ENCODE results near the gene KIN.

KIN gene

GRCh38 chr10:7703140-7703539 lies 84.7 kb downstream of the KIN start, which contains the start of gene ITIH2:
TSS of gene ITIH2 (plus strand) at chr10:7703316. CDS start at chr10:7703435, 119 bp downstream.
- H3K4me1 ChIP-seq (ENCODE audit: control insufficient read depth, insufficient read depth, low read length), result no peaks in the 10 kb centered on the region
- TF ChIP-seq ZNF223 (tag by site-specific recombination; IDR thresholded peaks at IDR 0.05), result no peak
- TF ChIP-seq ZNF571 (tag by site-specific recombination; IDR thresholded peaks at IDR 0.05), result no peak
- no peak for TF ChIP-seq SCRT2 (tag by site-specific recombination; IDR thresholded peaks at IDR 0.05)
- no peak for TF ChIP-seq GLI4 (tag by site-specific recombination; IDR thresholded peaks at IDR 0.05)
- no peak for TF ChIP-seq ZNF600 (tag by site-specific recombination; IDR thresholded peaks at IDR 0.05)
- no peak for TF ChIP-seq ZNF18 (tag by site-specific recombination; IDR thresholded peaks at IDR 0.05)
- no peak for TF ChIP-seq ZNF416 (tag by site-specific recombination; IDR thresholded peaks at IDR 0.05)
- TF ChIP-seq ZNF791 (tag by site-specific recombination; IDR thresholded peaks at IDR 0.05), result no peak
- TF ChIP-seq ZNF133 (tag by site-specific recombination; IDR thresholded peaks at IDR 0.05), result no peak
- no peak for TF ChIP-seq ZNF624 (tag by site-specific recombination; IDR thresholded peaks at IDR 0.05)
- no peak for TF ChIP-seq GLI2 (tag by site-specific recombination; IDR thresholded peaks at IDR 0.05; ENCODE audit: borderline replicate concordance, low read depth)
- TF ChIP-seq MEIS1 (CRISPR knock-in tag; IDR thresholded peaks at IDR 0.05; ENCODE audit: borderline replicate concordance), result no peak
- no peak for TF ChIP-seq ZNF580 (tag by site-specific recombination; IDR thresholded peaks at IDR 0.05)
- TF ChIP-seq ZNF266 (tag by site-specific recombination; IDR thresholded peaks at IDR 0.05; ENCODE audit: low read depth), result no peak
- no peak for TF ChIP-seq ZNF514 (tag by site-specific recombination; IDR thresholded peaks at IDR 0.05)
- no peak for TF ChIP-seq ZNF391 (tag by site-specific recombination; IDR thresholded peaks at IDR 0.05; ENCODE audit: borderline replicate concordance, low read depth)
- no peak for TF ChIP-seq ZNF148 (tag by site-specific recombination; IDR thresholded peaks at IDR 0.05; ENCODE audit: borderline replicate concordance)
- no peak within 1 kb of the TSS for H3K27ac ChIP-seq (ENCODE audit: extremely low read depth, low read depth, low read length)
- ChIA-PET POLR2A (no interaction called here), CTCF (no interaction called here)
- no peaks in the 10 kb centered on the region for H3K9me3 ChIP-seq (ENCODE audit: control insufficient read depth, insufficient read depth, low read depth, low read length)
- H3K36me3 ChIP-seq (ENCODE audit: control insufficient read depth in 2 of 2, insufficient read depth in 1 of 2, low read length in 2 of 2), result no peaks in the 10 kb centered on the region
- H3K4me3 ChIP-seq (ENCODE audit: low read depth, low read length), result no peak within 1 kb of the TSS

GRCh38 chr10:7702288-7702812 lies 85.4 kb downstream of the KIN start:
- no peak overlapping the region for H3K27ac ChIP-seq (ENCODE audit: extremely low read depth, low read depth, low read length)
- H3K4me1 ChIP-seq (ENCODE audit: control insufficient read depth, insufficient read depth, low read length), result no peaks in the 10 kb centered on the region
- H3K4me3 ChIP-seq (ENCODE audit: low read depth, low read length), result no peak overlapping the region
- no peaks in the 10 kb centered on the region for H3K9me3 ChIP-seq (ENCODE audit: control insufficient read depth, insufficient read depth, low read depth, low read length)
- no peak for TF ChIP-seq ZNF664 (tag by site-specific recombination; IDR thresholded peaks at IDR 0.05)
- no peaks in the 10 kb centered on the region for H3K36me3 ChIP-seq (ENCODE audit: control insufficient read depth in 2 of 2, insufficient read depth in 1 of 2, low read length in 2 of 2)
- ChIA-PET POLR2A (no interaction called here), CTCF (interaction anchor here (1.1 to 1.7 kb wide), 2 partner anchors 14 to 177 kb away, joined by 3 to 9 read pairs; no protein-coding TSS in a partner anchor)

GRCh38 chr10:7701158-7701742 lies 86.5 kb downstream of the KIN start:
- Histone ChIP-seq H3K27ac (ENCODE audit: extremely low read depth, low read depth, low read length) (no peak overlapping the region), H3K36me3 (ENCODE audit: control insufficient read depth in 2 of 2, insufficient read depth in 1 of 2, low read length in 2 of 2) (no peaks in the 10 kb centered on the region), H3K9me3 (ENCODE audit: control insufficient read depth, insufficient read depth, low read depth, low read length) (no peaks in the 10 kb centered on the region), H3K4me3 (ENCODE audit: low read depth, low read length) (no peak overlapping the region), H3K4me1 (ENCODE audit: control insufficient read depth, insufficient read depth, low read length) (no peaks in the 10 kb centered on the region)
- CTCF ChIA-PET, result interaction anchor here (1.7 kb wide), 1 partner anchor 13 kb away, joined by 9 read pairs; no protein-coding TSS in a partner anchor
- POLR2A ChIA-PET, result interaction anchor here (0.6 kb wide), 1 partner anchor 712 kb away, joined by 4 read pairs; no protein-coding TSS in a partner anchor
- TF ChIP-seq ZNF654 (tag by site-specific recombination; IDR thresholded peaks at IDR 0.05; ENCODE audit: low read depth), result no peak
- TF ChIP-seq MZF1 (tag by site-specific recombination; IDR thresholded peaks at IDR 0.05; ENCODE audit: borderline replicate concordance), result no peak
- no peak for TF ChIP-seq ZSCAN18 (tag by site-specific recombination; IDR thresholded peaks at IDR 0.05)
- no peak for TF ChIP-seq SP3 (tag by site-specific recombination; IDR thresholded peaks at IDR 0.05)
- TF ChIP-seq ZNF843 (tag by site-specific recombination; IDR thresholded peaks at IDR 0.05), result no peak
- TF ChIP-seq ZFHX2 (tag by site-specific recombination; conservative IDR thresholded peaks at IDR 0.05), result no peak
- no peak for TF ChIP-seq ZNF302 (tag by site-specific recombination; IDR thresholded peaks at IDR 0.05; ENCODE audit: low read depth)
- TF ChIP-seq ZNF16 (tag by site-specific recombination; IDR thresholded peaks at IDR 0.05; ENCODE audit: low read depth), result no peak
- no peak for TF ChIP-seq ZNF404 (tag by site-specific recombination; IDR thresholded peaks at IDR 0.05)
- no peak for TF ChIP-seq ZNF211 (tag by site-specific recombination; IDR thresholded peaks at IDR 0.05; ENCODE audit: low read depth)
